Activated CD4-positive, alpha-beta T cell treated with anti-CD3 and anti-CD28 coated beads, Interleukin-2, Interleukin-4, amounts not matched to agents 100 ng/mL and 50 ng/mL, durations not matched to agents 16 hours and 8 hours (primary cell): ENCODE data around the gene PROM2.
"Not testable (repeated sequence)": the region's sequence is repeated elsewhere in the genome, so short reads cannot be mapped to it uniquely, and the experiment has no call there.

Experiments
- DNase-seq: peaks from one replicate; pipeline ENCODE4 v3.0.0-alpha.2; 2020; ENCODE audit warnings: low spot score

The PROM2 gene

GRCh38 chr2:95269036-95269680 is 5.1 kb upstream of the PROM2 start:
- no peak for DNase-seq

- DNase-seq = not testable (repeated sequence)
These were observed 4.5 kb upstream of the PROM2 start for GRCh38 chr2:95269745-95270144.

GRCh38 chr2:95270541-95271081 is 3.6 kb upstream of the PROM2 start:
- DNase-seq = no peak

GRCh38 chr2:95271381-95271971 is 2.8 kb upstream of the PROM2 start:
- DNase-seq = no peak

GRCh38 chr2:95272299-95272751 is 1.9 kb upstream of the PROM2 start:
- no peak for DNase-seq

GRCh38 chr2:95272781-95273180 is 1.5 kb upstream of the PROM2 start:
- no peak for DNase-seq

- no peak for DNase-seq
These were observed 521 bp upstream of the PROM2 start for GRCh38 chr2:95273566-95274290.

- DNase-seq = no peak
These were observed 884 bp downstream of the PROM2 start for GRCh38 chr2:95275151-95275515.

GRCh38 chr2:95275601-95276243 is 1.5 kb downstream of the PROM2 start:
- no peak for DNase-seq

GRCh38 chr2:95276244-95276887 is 2.1 kb downstream of the PROM2 start:
- no peak for DNase-seq

- no peak for DNase-seq
These were observed 2.6 kb downstream of the PROM2 start for GRCh38 chr2:95276888-95277245.

- no peak for DNase-seq
These were observed 3.1 kb downstream of the PROM2 start for GRCh38 chr2:95277246-95277906.

GRCh38 chr2:95278051-95278471 is 3.8 kb downstream of the PROM2 start:
- no peak for DNase-seq

GRCh38 chr2:95278637-95279225 is 4.5 kb downstream of the PROM2 start:
- no peak for DNase-seq

GRCh38 chr2:95279435-95280035 is 5.3 kb downstream of the PROM2 start:
- DNase-seq = no peak

GRCh38 chr2:95281071-95281470 is 6.8 kb downstream of the PROM2 start:
- no peak for DNase-seq

- no peak for DNase-seq
These were observed 7.5 kb downstream of the PROM2 start for GRCh38 chr2:95281786-95282185.

GRCh38 chr2:95282458-95282857 is 8.2 kb downstream of the PROM2 start:
- no peak for DNase-seq

GRCh38 chr2:95283562-95283961 is 9.3 kb downstream of the PROM2 start:
- no peak for DNase-seq

GRCh38 chr2:95284886-95285541 is 10.8 kb downstream of the PROM2 start:
- no peak for DNase-seq
